ENCODE results near the gene SLC7A7. TPM values are rescaled to one million over a fixed set of nuclear protein-coding genes. Genes with fewer than 3 reads are reported as not detected.
"Not testable (repeated sequence)": the region's sequence is repeated elsewhere in the genome, so short reads cannot be mapped to it uniquely, and the experiment has no call there.

SLC7A7 gene
- total and polyA plus RNA-seq, 4 donors, result 28.0 to 113 (median 48.2) TPM

- H3K9ac ChIP-seq (ENCODE audit: insufficient read depth in 1 of 2, low read length in 2 of 2), result no peak overlapping the region
- H3K36me3 ChIP-seq (ENCODE audit: control insufficient read depth in 4 of 4, insufficient read depth in 4 of 4, low read length in 4 of 4), result no peaks in the 10 kb centered on the region
- H3K4me3 ChIP-seq, result no peak overlapping the region
- TF ChIP-seq CTCF (IDR thresholded peaks at IDR 0.05; ENCODE audit: control extremely low read depth, extremely low read depth), result no peak
- H3K9me3 ChIP-seq (ENCODE audit: control insufficient read depth in 4 of 4, insufficient read depth in 3 of 4, low read length in 3 of 4), result no peaks in the 10 kb centered on the region
- no peak for DNase-seq
- WGBS, 2 donors, result 79 to 90% methylated on average over 2 of the region's 2 CpGs
- H3K4me1 ChIP-seq (ENCODE audit: control insufficient read depth in 5 of 5, insufficient read depth in 5 of 5, low read length in 5 of 5), result no peaks in the 10 kb centered on the region
- ATAC-seq (ENCODE audit: insufficient read depth, low FRiP score), result no peak
- H3K27ac ChIP-seq (ENCODE audit: low read depth in 1 of 2, low read length in 1 of 2), result no peak overlapping the region
- H3K27me3 ChIP-seq (ENCODE audit: control insufficient read depth in 3 of 3, insufficient read depth in 3 of 3, low read length in 2 of 3), result no peaks in the 10 kb centered on the region
Measured at GRCh38 chr14:22735096-22735495, 80.1 kb downstream of the SLC7A7 start.

- Histone ChIP-seq H3K9ac (ENCODE audit: insufficient read depth in 1 of 2, low read length in 2 of 2) (no peak overlapping the region), H3K4me1 (ENCODE audit: control insufficient read depth in 5 of 5, insufficient read depth in 5 of 5, low read length in 5 of 5) (no peaks in the 10 kb centered on the region), H3K36me3 (ENCODE audit: control insufficient read depth in 4 of 4, insufficient read depth in 4 of 4, low read length in 4 of 4) (no peaks in the 10 kb centered on the region), H3K27ac (ENCODE audit: low read depth in 1 of 2, low read length in 1 of 2) (no peak overlapping the region), H3K27me3 (ENCODE audit: control insufficient read depth in 3 of 3, insufficient read depth in 3 of 3, low read length in 2 of 3) (no peaks in the 10 kb centered on the region), H3K4me3 (no peak overlapping the region), H3K9me3 (ENCODE audit: control insufficient read depth in 4 of 4, insufficient read depth in 3 of 4, low read length in 3 of 4) (no peaks in the 10 kb centered on the region)
- DNase-seq, result no peak
- no peak for TF ChIP-seq CTCF (IDR thresholded peaks at IDR 0.05; ENCODE audit: control extremely low read depth, extremely low read depth)
- ATAC-seq (ENCODE audit: insufficient read depth, low FRiP score), result no peak
- 65 to 82% methylated on average over 2 of the region's 2 CpGs for WGBS, 2 donors
Measured at GRCh38 chr14:22733829-22734228, 81.4 kb downstream of the SLC7A7 start.

- H3K36me3 ChIP-seq (ENCODE audit: control insufficient read depth in 4 of 4, insufficient read depth in 4 of 4, low read length in 4 of 4); ATAC-seq (ENCODE audit: insufficient read depth, low FRiP score); H3K9ac ChIP-seq (ENCODE audit: insufficient read depth in 1 of 2, low read length in 2 of 2); DNase-seq; H3K27me3 ChIP-seq (ENCODE audit: control insufficient read depth in 3 of 3, insufficient read depth in 3 of 3, low read length in 2 of 3); H3K4me3 ChIP-seq; H3K27ac ChIP-seq (ENCODE audit: low read depth in 1 of 2, low read length in 1 of 2); H3K4me1 ChIP-seq (ENCODE audit: control insufficient read depth in 5 of 5, insufficient read depth in 5 of 5, low read length in 5 of 5); H3K9me3 ChIP-seq (ENCODE audit: control insufficient read depth in 4 of 4, insufficient read depth in 3 of 4, low read length in 3 of 4): not testable (repeated sequence)
- 90 to 91% methylated on average over 5 of the region's 5 CpGs for WGBS, 2 donors
Measured at GRCh38 chr14:22732062-22732461, 83.2 kb downstream of the SLC7A7 start.

GRCh38 chr14:22726012-22726411, 89.2 kb downstream of the SLC7A7 start:
- no peak overlapping the region for H3K4me3 ChIP-seq
- H3K4me1 ChIP-seq (ENCODE audit: control insufficient read depth in 5 of 5, insufficient read depth in 5 of 5, low read length in 5 of 5), result no peaks in the 10 kb centered on the region
- no peak overlapping the region for H3K9ac ChIP-seq (ENCODE audit: insufficient read depth in 1 of 2, low read length in 2 of 2)
- H3K27me3 ChIP-seq (ENCODE audit: control insufficient read depth in 3 of 3, insufficient read depth in 3 of 3, low read length in 2 of 3), result peaks cover 0 to 2% (median 0%) of the 10 kb centered on the region in 3 donors
- TF ChIP-seq CTCF (IDR thresholded peaks at IDR 0.05; ENCODE audit: control extremely low read depth, extremely low read depth), result no peak
- no peak for ATAC-seq (ENCODE audit: insufficient read depth, low FRiP score)
- H3K36me3 ChIP-seq (ENCODE audit: control insufficient read depth in 4 of 4, insufficient read depth in 4 of 4, low read length in 4 of 4), result no peaks in the 10 kb centered on the region
- no peak for DNase-seq
- H3K27ac ChIP-seq (ENCODE audit: low read depth in 1 of 2, low read length in 1 of 2), result no peak overlapping the region
- H3K9me3 ChIP-seq (ENCODE audit: control insufficient read depth in 4 of 4, insufficient read depth in 3 of 4, low read length in 3 of 4), result peaks cover 0 to 6% (median 0%) of the 10 kb centered on the region in 4 donors
- WGBS, 2 donors, result 68 to 76% methylated on average over 1 of the region's 1 CpG

GRCh38 chr14:22725374-22725773, 89.9 kb downstream of the SLC7A7 start:
- H3K4me3 ChIP-seq; H3K9ac ChIP-seq (ENCODE audit: insufficient read depth in 1 of 2, low read length in 2 of 2); H3K36me3 ChIP-seq (ENCODE audit: control insufficient read depth in 4 of 4, insufficient read depth in 4 of 4, low read length in 4 of 4); H3K9me3 ChIP-seq (ENCODE audit: control insufficient read depth in 4 of 4, insufficient read depth in 3 of 4, low read length in 3 of 4); H3K27ac ChIP-seq (ENCODE audit: low read depth in 1 of 2, low read length in 1 of 2); ATAC-seq (ENCODE audit: insufficient read depth, low FRiP score); H3K4me1 ChIP-seq (ENCODE audit: control insufficient read depth in 5 of 5, insufficient read depth in 5 of 5, low read length in 5 of 5); H3K27me3 ChIP-seq (ENCODE audit: control insufficient read depth in 3 of 3, insufficient read depth in 3 of 3, low read length in 2 of 3); DNase-seq: not testable (repeated sequence)
- 61 to 80% methylated on average over 3 of the region's 3 CpGs for WGBS, 2 donors

GRCh38 chr14:22724847-22725246, 90.4 kb downstream of the SLC7A7 start:
- not testable (repeated sequence) for H3K27me3 ChIP-seq (ENCODE audit: control insufficient read depth in 3 of 3, insufficient read depth in 3 of 3, low read length in 2 of 3); H3K9ac ChIP-seq (ENCODE audit: insufficient read depth in 1 of 2, low read length in 2 of 2); H3K4me1 ChIP-seq (ENCODE audit: control insufficient read depth in 5 of 5, insufficient read depth in 5 of 5, low read length in 5 of 5); H3K27ac ChIP-seq (ENCODE audit: low read depth in 1 of 2, low read length in 1 of 2); H3K9me3 ChIP-seq (ENCODE audit: control insufficient read depth in 4 of 4, insufficient read depth in 3 of 4, low read length in 3 of 4); ATAC-seq (ENCODE audit: insufficient read depth, low FRiP score); H3K4me3 ChIP-seq; DNase-seq; H3K36me3 ChIP-seq (ENCODE audit: control insufficient read depth in 4 of 4, insufficient read depth in 4 of 4, low read length in 4 of 4)
- WGBS, 2 donors, result 82 to 88% methylated on average over 8 of the region's 8 CpGs

Measured in lung (tissue), 12 donors.